Hematopoietic multipotent progenitor cell treated with erythropoietin and hydrocortisone succinate and interleukin-3 and kit ligand, for 15 days (in vitro differentiated cells): ENCODE results near the gene DSG2.

ENCODE experiments used
- DNase-seq: peaks from one replicate; pipeline ENCODE4 v3.0.0-alpha.2; 2015; ENCODE audit warnings: low spot score

The DSG2 gene

GRCh38 chr18:31555971-31556747, 58.2 kb downstream of the DSG2 start:
- DNase-seq: peak; percentile 63

- no peak for DNase-seq
These were observed 59.5 kb downstream of the DSG2 start for GRCh38 chr18:31557446-31557845.

- DNase-seq: no peak
These were observed 60.6 kb downstream of the DSG2 start for GRCh38 chr18:31558567-31558966.

- no peak for DNase-seq
These were observed 64.7 kb downstream of the DSG2 start for GRCh38 chr18:31562726-31563125.

- no peak for DNase-seq
These were observed 65.8 kb downstream of the DSG2 start for GRCh38 chr18:31563778-31564177.

GRCh38 chr18:31565345-31565744, 67.4 kb downstream of the DSG2 start:
- no peak for DNase-seq

GRCh38 chr18:31565782-31566512, 68.0 kb downstream of the DSG2 start:
- DNase-seq: no peak

- DNase-seq: no peak
These were observed 68.8 kb downstream of the DSG2 start for GRCh38 chr18:31566576-31567306.

- DNase-seq: no peak
These were observed 74.4 kb downstream of the DSG2 start for GRCh38 chr18:31572368-31572767.

GRCh38 chr18:31573051-31573450, 75.1 kb downstream of the DSG2 start:
- DNase-seq: no peak

- DNase-seq: no peak
These were observed 76.4 kb downstream of the DSG2 start for GRCh38 chr18:31574359-31574758.

GRCh38 chr18:31575515-31576257, 77.7 kb downstream of the DSG2 start:
- no peak for DNase-seq

- no peak for DNase-seq
These were observed 78.7 kb downstream of the DSG2 start for GRCh38 chr18:31576670-31577069.

GRCh38 chr18:31577195-31577594, 79.2 kb downstream of the DSG2 start:
- DNase-seq: no peak

- DNase-seq: no peak
These were observed 80.1 kb downstream of the DSG2 start for GRCh38 chr18:31578126-31578525.

GRCh38 chr18:31579375-31579774, 81.4 kb downstream of the DSG2 start:
- DNase-seq: no peak

- DNase-seq: no peak
These were observed 83.7 kb downstream of the DSG2 start for GRCh38 chr18:31581498-31582197.

GRCh38 chr18:31583185-31583854, 85.3 kb downstream of the DSG2 start:
- DNase-seq: no peak

GRCh38 chr18:31585991-31586390, 88.0 kb downstream of the DSG2 start:
- DNase-seq: no peak

- no peak for DNase-seq
These were observed 88.6 kb downstream of the DSG2 start for GRCh38 chr18:31586616-31587015.

- no peak for DNase-seq
These were observed 89.6 kb downstream of the DSG2 start for GRCh38 chr18:31587529-31587928.
